Hematopoietic multipotent progenitor cell (in vitro differentiated cells): ENCODE results near the gene C5orf47. TPM values are rescaled to one million over a fixed set of nuclear protein-coding genes. Genes with fewer than 3 reads are reported as not detected.

Experiments used
- DNase-seq, 3 donors: peaks; one replicate each; pipeline ENCODE4 v3.0.0-alpha.2; 2011 to 2015; ENCODE audit warnings: low read depth in 2 of 3, low spot score in 2 of 3
- total RNA-seq: library from RNA; depleted of rRNA; stranded (reverse); fragments of >200 nt; gene quantifications from one replicate; pipeline ENCODE4 v1.2.3, GENCODE V29; 2012

The C5orf47 gene
- total RNA-seq, 1 donor: not detected

DNA sequence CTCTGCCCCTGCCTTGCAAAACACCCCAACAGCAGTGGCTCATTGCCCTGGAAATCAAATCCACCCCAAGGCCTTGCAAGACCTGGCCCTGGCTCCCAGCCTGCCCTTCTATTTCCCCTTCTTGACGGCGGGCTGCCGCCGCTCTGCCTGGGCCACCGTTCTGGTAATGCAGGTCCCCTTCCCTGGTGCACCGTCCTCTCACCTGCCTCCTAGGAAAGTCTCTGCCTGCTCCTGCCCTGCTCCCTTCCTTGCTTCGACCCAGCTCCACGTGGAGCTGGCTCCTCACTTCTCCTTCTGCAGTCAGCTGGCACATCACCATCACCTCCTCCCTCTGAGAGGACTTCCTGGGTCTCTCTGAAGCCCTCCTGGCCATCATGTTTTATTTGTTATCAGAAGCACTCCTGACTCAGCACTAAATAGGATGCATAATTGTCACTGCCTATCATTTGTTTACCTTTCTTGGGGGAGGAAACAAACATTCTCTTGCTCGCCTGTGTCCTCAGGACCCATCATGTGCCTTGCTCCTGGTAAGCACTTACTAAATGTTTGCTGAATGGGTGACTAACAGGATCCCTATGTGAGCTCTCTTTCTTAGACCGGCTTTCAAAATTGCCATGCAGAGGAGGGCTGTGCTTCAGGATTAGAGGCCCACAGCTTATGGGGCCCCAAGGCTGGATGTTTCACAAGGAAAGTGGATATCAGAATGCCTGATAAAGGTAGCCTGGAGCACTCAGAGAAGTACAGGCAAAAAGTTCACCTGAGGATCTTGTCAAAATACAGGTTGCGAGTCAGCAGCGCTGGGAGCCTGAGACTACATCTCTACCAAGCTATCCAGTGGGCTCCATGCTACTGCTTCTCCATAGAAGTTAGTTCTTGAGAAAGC lies 19.6 kb upstream of the C5orf47 start:
- no peak for DNase-seq

DNA sequence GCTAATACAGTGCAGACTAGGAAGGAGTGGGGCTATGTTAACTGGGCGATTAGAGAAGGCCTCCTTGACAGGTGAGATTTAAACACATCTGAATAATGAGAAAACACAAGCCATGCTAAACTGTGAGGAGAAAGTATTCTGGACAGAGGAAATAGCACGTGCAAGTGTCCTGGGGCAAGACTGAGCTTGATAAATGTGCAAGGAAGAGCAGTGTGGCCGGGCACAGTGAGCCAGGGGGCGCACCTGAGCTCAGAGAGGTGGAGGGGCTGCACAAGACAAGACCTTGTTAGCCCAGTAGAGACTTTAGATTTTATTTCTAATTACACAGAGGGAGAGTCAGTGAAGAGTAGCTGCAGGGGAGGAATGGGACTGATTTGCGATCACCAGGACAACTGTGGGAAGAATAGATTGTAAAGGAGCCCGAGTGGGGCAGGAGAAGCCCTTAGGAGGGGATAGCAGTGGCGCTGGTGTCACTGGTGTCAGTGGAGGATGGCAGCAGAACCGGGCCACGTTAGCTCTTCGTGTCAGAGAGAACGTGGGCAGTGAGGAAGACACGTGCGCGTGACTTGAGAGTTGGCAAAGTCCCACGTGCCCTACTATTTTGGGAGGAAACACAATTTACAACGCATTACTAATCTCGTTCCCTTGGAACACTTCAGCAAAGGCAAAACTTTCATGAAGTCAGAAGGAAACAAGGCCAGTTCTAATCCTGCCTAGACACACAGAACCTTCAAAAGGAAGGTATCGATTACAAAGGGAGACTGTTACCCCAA lies 17.9 kb upstream of the C5orf47 start:
- DNase-seq: no peak

DNA sequence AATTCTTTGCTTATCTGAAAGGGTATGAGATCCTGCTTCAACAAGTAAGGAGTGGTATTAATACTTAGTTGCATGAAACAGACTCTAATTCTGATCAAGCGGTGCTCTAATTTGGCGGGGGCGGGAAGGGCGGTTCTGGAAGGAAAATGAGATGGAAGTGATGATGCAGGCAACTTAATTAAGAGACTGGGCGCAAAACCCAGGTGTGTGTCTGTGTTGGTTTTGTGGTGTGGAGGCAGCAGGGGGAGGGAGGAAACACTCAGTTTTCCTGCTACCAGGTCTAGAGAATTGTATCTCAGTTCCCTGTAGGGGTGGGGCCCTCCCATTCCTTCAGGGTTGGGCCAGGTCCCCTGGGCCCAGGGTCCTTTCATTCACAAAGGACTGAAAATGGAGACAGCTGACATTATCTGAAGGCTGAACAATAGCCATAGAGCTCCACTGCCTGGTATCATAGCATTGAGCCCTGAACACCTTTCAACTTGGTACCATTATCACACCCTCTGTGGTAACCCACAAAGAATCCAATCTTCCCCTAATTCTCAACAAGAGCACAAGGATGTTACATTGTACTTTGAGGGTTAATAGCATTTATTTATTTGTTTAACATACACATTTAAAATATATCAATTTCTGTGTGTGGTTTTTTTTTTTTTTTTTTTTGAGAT lies 17.2 kb upstream of the C5orf47 start:
- no peak for DNase-seq

DNA sequence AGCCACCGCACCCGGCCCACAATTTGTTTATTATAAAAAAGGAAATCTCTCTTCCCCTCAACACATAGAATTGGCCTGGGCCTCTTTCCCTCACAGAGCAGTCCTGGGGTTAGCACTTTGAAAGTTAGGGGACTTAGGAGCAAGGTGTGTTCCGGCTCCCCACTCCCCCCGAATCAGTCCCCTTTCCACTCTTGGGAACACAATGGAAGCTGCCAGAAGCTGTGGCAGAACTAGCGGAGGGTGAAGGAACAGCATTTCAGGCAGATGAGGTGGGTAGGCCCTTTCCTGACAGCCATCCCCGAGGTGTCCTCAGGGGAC lies 16.4 kb upstream of the C5orf47 start:
- no peak for DNase-seq

DNA sequence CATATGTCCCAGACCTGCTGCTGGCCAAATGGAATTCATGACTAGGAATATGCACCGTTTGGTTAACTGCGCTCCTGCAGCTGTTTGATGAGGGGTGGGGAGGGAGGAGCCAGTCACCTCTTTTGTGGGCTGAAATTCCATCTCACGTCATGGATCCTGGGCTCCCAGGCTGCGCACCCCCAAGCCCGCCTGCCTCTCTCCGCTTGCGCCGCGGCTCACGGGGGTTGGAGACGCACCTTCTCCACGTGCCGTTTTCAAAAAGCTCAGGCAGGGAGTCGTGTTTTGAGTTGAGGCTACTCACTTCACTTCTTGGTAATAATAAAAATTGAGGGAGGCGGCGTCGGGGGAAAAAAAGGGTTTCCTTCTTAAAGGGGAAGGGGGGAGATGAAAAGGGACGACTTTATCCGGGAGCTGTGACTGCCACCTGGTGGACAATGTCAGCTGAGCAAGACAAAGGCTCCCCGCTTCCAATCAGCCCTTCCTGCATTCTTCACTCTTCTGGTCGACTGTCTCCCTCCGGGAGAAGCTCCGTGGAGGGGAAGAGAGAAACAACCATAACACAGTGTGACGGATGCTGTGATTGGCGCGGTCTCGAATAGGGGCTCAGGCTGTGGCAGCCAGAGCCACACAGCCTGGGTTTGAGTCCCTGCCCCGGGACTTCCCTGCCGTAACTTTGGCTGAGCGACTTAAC lies 15.9 kb upstream of the C5orf47 start:
- peak; percentile 62 to 86 (median 76) for DNase-seq

DNA sequence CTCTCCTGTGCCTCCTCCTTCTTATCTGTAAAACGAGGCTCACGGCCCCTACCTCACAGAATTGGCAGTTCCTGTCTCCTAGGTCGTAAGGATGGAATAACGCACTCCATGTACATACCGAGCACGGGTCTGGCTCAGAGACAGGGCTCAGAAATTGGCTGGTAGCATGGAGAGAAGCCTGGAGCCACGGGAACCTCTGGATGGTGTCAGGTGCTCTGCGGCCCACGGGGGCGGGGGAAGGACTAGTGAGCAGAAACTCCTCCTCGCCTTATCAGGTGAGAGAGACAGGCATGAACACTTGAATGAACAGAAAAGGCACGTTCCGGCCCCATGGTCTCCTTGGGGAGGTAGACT lies 15.4 kb upstream of the C5orf47 start:
- no peak for DNase-seq

DNA sequence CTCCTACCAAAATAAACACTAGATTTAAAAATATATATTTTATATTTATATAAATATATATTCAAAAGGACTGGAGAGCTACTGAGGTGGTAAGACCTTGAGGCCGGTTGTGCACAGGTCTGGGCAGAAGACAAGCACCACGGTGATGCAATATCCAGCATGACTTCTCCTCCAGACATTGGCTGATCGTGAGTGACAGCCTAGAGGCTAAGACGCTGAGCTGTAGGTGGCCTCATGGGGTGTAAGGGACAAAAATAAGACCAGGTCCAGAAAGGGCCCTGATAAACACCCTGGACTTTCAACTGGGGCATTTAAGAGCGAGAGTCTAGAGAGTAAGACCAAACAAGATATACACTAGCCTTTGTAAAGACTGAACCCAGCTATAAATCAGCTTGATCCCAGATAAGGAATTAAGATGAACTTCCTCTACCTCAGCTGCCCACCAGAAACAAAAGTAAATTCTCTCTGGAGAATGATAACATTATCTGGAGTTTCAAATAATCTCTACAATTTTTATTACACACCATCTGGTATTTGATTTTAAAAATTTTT lies 14.2 kb upstream of the C5orf47 start:
- DNase-seq: no peak

DNA sequence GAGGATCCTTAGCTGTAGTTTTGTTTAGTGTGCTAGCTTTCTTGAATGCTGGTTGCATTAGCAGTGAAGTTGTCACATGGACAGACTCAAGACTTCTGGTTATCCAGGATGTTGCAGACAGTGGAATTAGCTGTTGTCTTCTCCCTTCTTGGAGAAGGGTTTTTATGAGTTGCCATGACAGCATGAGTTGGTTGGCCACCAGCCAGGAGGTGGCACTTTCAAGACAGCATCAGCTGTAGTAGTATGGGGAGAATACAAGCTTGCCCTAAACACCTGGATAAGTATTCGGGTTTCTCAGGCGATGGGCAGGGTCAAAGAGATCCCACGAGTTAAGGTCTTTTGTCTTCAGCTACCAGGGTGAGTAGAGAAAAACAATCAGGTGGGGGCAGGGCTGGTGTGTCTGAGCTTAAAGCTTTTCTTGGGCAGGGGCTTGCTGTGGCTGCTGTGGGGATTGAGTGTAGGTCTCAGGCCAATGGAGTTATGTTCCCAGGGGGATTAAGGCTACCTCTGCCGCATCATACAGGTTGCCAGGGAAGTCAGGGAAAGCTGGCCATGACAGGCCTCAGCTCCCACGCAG lies 7.7 kb upstream of the C5orf47 start:
- DNase-seq: no peak

DNA sequence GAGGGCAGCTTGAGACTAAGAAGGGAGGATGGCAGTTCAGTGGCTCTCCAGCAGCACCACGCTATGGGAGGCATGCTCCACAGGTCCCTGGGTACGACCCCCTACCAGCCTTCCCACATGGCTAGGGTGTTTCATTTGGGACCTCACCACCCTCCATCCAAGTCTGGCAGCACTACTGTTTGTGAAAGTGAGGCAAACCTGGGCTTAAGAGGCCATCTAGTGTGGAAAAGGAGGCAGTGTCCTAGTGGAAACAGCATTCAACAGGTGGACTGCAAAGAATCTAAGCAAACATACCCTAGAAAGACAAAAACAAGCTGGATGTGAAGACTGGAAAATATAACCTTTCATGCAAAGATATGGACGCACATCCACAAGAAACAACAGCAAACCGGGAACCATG lies 4.8 kb upstream of the C5orf47 start:
- no peak for DNase-seq

DNA sequence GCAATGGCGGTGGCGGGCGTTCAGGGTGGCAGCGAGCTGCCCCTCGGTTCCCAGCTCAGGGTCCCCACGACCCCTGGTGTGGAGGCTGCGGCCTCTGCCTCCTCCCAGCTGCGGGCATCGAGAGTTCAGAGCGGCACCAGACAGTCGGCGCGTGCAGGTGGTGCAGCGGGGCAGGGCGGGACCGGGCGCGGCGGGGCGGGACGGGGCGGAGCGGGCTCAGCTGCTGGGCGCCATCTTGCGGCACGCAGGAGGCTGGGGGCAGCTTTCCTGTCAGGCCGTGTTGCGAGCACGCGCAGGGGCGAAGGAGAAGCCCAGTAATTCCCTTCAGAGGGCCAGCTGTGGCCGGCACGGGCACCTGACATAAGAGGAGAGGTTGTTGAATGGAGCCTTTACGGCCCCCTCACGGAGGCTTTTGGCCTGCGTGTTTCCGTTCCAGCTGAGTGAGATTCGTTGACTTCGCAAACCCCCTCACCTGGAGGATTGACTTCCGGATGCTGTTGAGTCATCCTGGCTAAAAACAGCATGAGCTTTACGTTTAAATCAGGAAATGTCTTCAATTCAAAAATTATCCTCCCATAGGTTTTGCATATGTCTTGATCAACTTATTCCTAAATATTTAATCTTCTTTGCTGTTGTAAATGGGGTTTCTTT lies 587 bp downstream of the C5orf47 start:
- DNase-seq: no peak

DNA sequence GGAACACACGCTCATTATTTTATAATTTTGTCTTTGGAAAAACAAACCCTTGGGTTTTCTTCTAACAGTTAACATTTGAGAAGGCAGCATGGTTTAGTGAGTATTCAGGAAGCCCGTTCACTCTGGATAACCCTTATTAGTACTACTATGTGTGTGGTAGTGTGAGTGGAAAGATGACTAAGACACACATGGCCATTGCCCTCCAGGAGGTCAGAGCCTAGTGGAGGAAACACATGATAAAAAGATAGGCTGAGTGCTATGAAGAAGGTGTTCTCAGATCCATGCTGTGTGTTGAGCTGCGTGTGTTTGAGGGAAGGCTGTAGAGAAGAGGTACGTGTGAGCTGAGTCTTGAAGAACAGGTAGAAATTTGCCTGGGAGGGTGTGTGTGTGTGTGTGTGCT lies 8.4 kb downstream of the C5orf47 start:
- DNase-seq: no peak

DNA sequence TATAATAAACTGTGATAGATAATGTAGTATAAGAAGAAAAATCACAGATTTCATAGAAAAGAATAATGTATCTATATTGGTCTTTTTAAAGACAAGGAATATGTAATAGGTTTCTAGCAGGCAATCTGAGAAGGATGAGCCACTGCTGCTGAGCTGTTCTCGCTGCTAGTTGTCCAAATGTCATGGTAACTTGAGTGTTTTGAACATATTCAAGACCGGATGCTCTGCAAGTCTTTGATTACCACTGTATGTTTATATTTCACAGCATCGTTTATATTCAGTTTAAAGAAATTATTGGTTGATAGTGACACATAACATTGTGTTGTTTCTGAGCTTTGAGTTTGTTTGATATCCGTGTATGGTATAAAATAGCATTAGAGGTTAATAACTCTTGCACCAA lies 9.6 kb downstream of the C5orf47 start:
- no peak for DNase-seq

DNA sequence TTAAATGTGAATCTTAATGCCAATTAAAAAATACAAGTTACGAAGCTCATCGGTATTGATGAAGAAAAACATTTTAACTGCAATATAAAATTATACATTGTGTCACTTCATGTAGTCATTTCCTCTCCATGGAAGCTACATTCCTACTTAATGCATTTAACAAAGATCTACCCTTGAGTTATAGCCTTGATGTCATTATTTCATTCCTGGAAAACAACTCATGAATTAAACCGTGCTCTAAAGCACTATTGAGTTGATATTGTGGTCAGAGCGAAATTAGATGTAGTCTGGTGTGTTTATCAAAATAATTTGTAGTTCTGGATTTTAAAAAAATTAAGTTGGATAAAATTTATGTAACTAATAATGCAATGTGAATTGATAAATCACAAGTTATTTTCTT lies 11.1 kb downstream of the C5orf47 start:
- no peak for DNase-seq

DNA sequence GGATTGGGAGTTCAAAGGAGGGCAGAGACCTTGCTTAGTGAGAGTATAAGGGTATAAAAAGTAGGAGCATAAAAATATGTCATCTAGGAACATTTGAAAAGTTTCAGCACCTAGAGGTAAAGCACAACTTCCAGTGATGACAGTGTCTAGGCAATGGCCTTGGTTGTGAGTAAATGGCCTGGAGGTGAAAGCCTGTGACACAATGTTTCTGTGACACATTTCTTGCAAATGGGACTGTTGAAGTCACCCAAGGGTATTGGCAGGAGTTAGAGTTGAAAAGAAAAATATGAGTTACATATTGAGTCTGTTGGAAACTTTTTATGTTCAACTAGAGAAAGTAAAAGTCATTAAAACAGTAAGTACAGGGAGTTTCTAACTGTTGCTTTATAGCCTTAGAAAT lies 14.8 kb downstream of the C5orf47 start:
- no peak for DNase-seq

DNA sequence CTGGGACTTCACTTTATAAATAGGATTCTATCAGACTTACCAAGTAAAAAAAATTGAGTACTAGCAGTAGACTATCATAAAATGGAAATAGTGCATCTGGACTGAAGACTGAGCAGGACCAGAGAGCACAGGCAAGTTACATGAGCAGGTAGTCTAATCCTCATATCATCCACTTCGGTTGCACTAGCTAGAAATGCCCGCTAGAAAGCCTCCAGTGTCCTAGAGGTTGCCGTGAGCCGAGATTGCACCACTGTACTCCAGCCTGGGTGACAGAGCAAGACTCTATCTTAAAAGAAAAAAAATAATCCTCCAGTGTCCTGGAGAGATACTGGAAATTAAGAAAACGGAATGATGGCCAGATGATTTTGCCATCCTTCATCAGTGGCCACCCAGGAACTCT lies 20.0 kb downstream of the C5orf47 start:
- DNase-seq: no peak

DNA sequence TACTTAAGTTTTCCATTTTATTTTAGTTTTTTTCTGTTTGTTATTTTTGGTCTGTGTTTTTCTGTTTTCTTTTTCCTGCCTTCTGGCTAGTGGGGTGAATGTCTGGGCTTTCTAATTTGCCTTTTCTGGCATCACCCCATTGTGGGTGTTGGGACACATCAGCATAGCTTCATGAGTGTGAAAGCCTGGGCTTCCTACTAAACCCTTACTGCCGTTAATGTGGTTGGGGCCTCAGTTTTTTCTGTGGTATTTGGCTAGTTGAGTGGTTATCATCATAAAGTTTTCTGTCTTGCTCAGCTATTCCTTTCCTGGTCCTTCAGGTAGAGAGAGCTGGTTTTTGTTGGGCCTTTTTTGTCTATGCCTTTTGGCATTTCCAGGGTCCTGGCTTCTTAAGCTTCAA lies 21.4 kb downstream of the C5orf47 start:
- no peak for DNase-seq

DNA sequence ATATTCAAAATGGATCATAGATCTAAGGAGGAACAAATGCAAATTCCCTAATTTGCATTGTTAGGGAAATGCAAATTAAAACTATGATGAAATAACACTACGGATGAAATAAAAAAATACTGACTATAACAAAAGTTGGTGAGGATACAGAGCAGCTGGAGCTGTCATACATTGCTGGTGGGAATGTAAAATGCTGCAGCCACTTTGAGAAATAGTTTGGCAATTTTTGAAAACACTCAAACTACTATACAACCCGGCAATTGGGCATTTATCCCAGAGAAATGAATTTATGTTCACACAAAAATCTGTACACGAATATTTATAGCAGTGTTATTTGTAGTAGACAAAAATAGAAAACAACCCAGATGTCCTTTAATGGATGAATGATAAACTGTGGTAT lies 22.5 kb downstream of the C5orf47 start:
- no peak for DNase-seq

DNA sequence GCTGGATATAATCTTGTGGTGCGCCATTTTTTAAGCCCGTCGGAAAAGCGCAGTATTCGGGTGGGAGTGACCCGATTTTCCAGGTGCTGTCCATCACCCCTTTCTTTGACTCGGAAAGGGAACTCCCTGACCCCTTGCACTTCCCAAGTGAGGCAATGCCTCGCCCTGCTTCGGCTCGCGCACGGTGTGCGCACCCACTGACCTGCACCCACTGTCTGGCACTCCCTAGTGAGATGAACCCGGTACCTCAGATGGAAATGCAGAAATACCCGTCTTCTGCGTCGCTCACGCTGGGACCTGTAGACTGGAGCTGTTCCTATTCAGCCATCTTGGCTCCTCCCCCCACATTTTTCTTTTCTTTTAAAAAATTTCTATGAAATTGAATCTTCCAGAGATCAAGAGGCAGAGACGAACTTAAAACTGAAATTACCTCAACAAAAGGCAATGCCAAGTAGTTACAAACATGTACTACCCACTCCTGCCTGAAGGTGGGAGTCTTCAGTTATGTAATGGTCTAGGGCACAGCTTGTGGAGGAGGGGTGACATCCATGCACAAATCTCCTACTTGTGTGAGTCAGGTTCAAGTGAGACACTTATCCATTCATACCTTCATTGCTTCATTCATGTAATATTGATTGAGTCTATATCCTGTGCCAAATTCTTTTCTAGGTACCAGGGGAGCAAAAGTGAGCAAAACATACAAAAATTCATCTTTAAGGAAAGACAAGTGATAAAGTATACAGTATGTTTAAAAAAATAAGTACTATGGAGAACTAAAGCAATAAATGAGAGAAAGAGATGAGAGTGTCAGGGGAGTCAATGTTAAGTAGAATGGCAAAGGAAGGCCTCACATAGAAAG lies 31.3 kb downstream of the C5orf47 start:
- DNase-seq: peak in 2 of 3 donors; percentile 5 to 48

DNA sequence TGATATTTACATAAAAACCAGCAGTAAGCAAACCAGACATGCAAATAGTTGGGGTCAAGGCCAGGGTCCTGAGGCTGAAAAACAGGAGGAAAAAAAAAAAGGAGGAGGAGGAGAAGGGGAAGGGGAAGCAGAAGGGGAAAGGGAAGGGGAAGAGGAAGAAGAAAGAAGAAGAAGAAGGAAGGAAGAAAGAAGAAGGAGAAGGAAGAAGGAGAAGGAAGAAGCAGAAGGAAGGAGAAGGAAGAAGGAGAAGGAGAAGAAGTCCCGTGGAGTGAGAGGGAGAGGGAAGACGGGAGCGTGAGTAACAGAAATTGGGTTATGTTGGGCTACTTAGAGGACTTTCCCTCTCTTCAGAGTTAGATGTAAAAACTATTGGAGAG lies 31.9 kb downstream of the C5orf47 start:
- no peak for DNase-seq
